Heart left ventricle (tissue), 16 donors: Measurements from ENCODE around the gene CHCHD3. TPM values are rescaled to one million over a fixed set of nuclear protein-coding genes. Genes with fewer than 3 reads are reported as not detected.
"Not testable (repeated sequence)": the region's sequence is repeated elsewhere in the genome, so short reads cannot be mapped to it uniquely, and the experiment has no call there.

Experiments
- ATAC-seq, 4 donors: fragments of 200-7000 bp; cut with Tn5 transposase; one replicate each; pipeline ENCODE4 v1.9.1; 2020 to 2022; ENCODE audit warnings: moderate library complexity in 4 of 4, mild to moderate bottlenecking in 3 of 4, moderate number of reproducible peaks in 1 of 4
- DNase-seq, 5 donors: peaks; one replicate each; pipeline ENCODE4 v3.0.0-alpha.2; 2020
- H3K27ac ChIP-seq, 12 donors: fragments of 200-600 bp; sonication (generic) in 4 of 12; one replicate each; pipeline versions ENCODE4 v1.5.0 to v1.8.0; 2016 to 2022; ENCODE audit warnings: mild to moderate bottlenecking in 2 of 12
- H3K27me3 ChIP-seq, 9 donors: fragments of 200-600 bp; sonication (generic) in 2 of 9; one replicate each; pipeline versions ENCODE4 v1.5.1 to v1.8.0; 2016 to 2022; ENCODE audit warnings: mild to moderate bottlenecking in 3 of 9
- H3K36me3 ChIP-seq, 9 donors: fragments of 200-600 bp; sonication (generic) in 2 of 9; one replicate each; pipeline versions ENCODE4 v1.5.0 to v1.8.0; 2018 to 2022; ENCODE audit warnings: mild to moderate bottlenecking in 2 of 9
- H3K4me1 ChIP-seq, 12 donors: fragments of 200-600 bp; sonication (generic) in 4 of 12; one replicate each; pipeline versions ENCODE4 v1.5.0 to v1.8.0; 2016 to 2022; ENCODE audit warnings: mild to moderate bottlenecking in 3 of 12
- H3K4me3 ChIP-seq, 12 donors: fragments of 200-600 bp; sonication (generic) in 4 of 12; one replicate each; pipeline versions ENCODE4 v1.5.0 to v1.8.0; 2017 to 2022; ENCODE audit warnings: mild to moderate bottlenecking in 9 of 12, moderate library complexity in 4 of 12
- H3K9me3 ChIP-seq, 12 donors: fragments of 200-600 bp; sonication (generic) in 4 of 12; one replicate each; pipeline versions ENCODE4 v1.5.0 to v1.8.0; 2016 to 2022; ENCODE audit warnings: mild to moderate bottlenecking in 1 of 12
- CTCF ChIP-seq, 12 donors: fragments of 200-600 bp; sonication (generic) in 4 of 12; IDR thresholded peaks; one replicate each; pipeline versions ENCODE4 v1.5.0 to v1.8.0; 2018 to 2022; ENCODE audit warnings: antibody characterized with exemption in 12 of 12, mild to moderate bottlenecking in 5 of 12
- POLR2A ChIP-seq, 2 donors: fragments of 450-650 bp; IDR thresholded peaks; one replicate each; pipeline ENCODE4 v1.6.1; 2017; ENCODE audit warnings: antibody characterized with exemption in 2 of 2, mild to moderate bottlenecking in 2 of 2, moderate library complexity in 2 of 2
- WGBS, 4 donors: extraction: QIAGEN DNeasy Blood & Tissue Kit in 2 of 4; methylation state at CpG; one replicate each; pipeline versions ENCODE4 v1.1.5 to v1.1.7; 2013 to 2018; 5-methylcytosine and 5-hydroxymethylcytosine counted together
- intact Hi-C, 10 donors: fragments of 100-400 bp; cut with DNase I; formaldehyde crosslinking; loops; one replicate each; pipeline versions ENCODE4 v1.11.1 to v1.14.2; 2022
- polyA plus RNA-seq, 2 donors: library from polyadenylated mRNA; stranded (reverse); fragments of 200-250 nt; gene quantifications; one replicate each; pipeline ENCODE4 v1.2.3, GENCODE V29; 2013
- total RNA-seq, 9 donors: library from RNA; depleted of rRNA in 2 of 9; stranded (reverse); fragments of >200 nt in 2 of 9; fragmentation: NEBNext Ultra II Directional in 3 of 9; extraction: Animal tissue kit (Norgen Biotek cat#: 25700) in 3 of 9; gene quantifications; one replicate each; pipeline versions ENCODE4 v1.1.0 to v1.2.4, GENCODE V29; 2016 to 2023
- donor health status: ischemic (EF 13 %, LVEDD 7.1; RV severe dilation, severe dysfunction).
- donor health status: healthy with polysubstance abuse.
- donor health status: DM: no; HTN: yes; CAD: no.
- donor health status: DM: no; HTN: no; CAD: no.
- donor health status: ischemic (EF 25% LVEDD 6.9; RV normal size, moderate dysfunction).
- donor health status: ischemic (EF 25% LVEDD 5.7; RV mildly dilated, moderate dysfunction).
- donor health status: healthy.
- donor health status: DM: yes; HTN: yes; CAD: no.
- donor health status: ischemic (EF 35%, LVEDD 5.7; RV mildly dilated, moderate dysfunction).
- donor health status: nonischemic (EF 11% LVEDD 7.7; RV severe dilation, severe dysfunction).
- donor health status: DM: yes; HTN: yes; CAD: no.
- donor health status: PGD.
- donor health status: ischemic (EF 29% LVEDD 5.4; RV normal size, mild dysfunction).
- donor health status: nonischemic (EF 23%, LVEDD 6.1; RV moderate dilation, normal function).

The CHCHD3 gene
- total and polyA plus RNA-seq, 11 donors = 92.9 to 197 (median 176) TPM

- intact Hi-C loops = no loop called here
- H3K4me3 ChIP-seq = no peak overlapping the region
- DNase-seq (no peak), ATAC-seq (no peak)
- 91 to 96% (median 93%) methylated on average over 2 of the region's 2 CpGs for WGBS, 4 donors
- no peak for TF ChIP-seq POLR2A (IDR thresholded peaks at IDR 0.05)
- no peak for TF ChIP-seq CTCF (IDR thresholded peaks at IDR 0.05)
- H3K36me3 ChIP-seq = peaks cover 0 to 9% (median 0%) of the 10 kb centered on the region in 9 donors
- H3K4me1 ChIP-seq = peaks cover 0 to 13% (median 0%) of the 10 kb centered on the region in 12 donors
- no peaks in the 10 kb centered on the region for H3K9me3 ChIP-seq
- H3K27ac ChIP-seq = no peak overlapping the region
- H3K27me3 ChIP-seq = no peaks in the 10 kb centered on the region
Observed at GRCh38 chr7:132915647-132916046, 166.2 kb downstream of the CHCHD3 start.

- Histone ChIP-seq H3K9me3 (no peaks in the 10 kb centered on the region), H3K36me3 (peaks cover 0 to 9% (median 0%) of the 10 kb centered on the region in 9 donors), H3K27me3 (no peaks in the 10 kb centered on the region), H3K27ac (no peak overlapping the region), H3K4me3 (no peak overlapping the region), H3K4me1 (peaks cover 0 to 28% (median 1%) of the 10 kb centered on the region in 12 donors)
- whole genome bisulfite sequencing, 4 donors = 35 to 57% (median 52%) methylated on average over 5 of the region's 5 CpGs
- DNase-seq (peak in 1 of 5 donors; percentile 39), ATAC-seq (peak in 3 of 4 donors; percentile 77 to 94 (median 93))
- intact Hi-C loops = no loop called here
- no peak for TF ChIP-seq CTCF (IDR thresholded peaks at IDR 0.05)
Observed at GRCh38 chr7:132910657-132911056, 171.2 kb downstream of the CHCHD3 start.

GRCh38 chr7:132907380-132907940 is 174.4 kb downstream of the CHCHD3 start:
- TF ChIP-seq CTCF (IDR thresholded peaks at IDR 0.05) (no peak), POLR2A (IDR thresholded peaks at IDR 0.05) (no peak)
- intact Hi-C loops = no loop called here
- H3K27me3 ChIP-seq = no peaks in the 10 kb centered on the region
- H3K4me3 ChIP-seq = no peak overlapping the region
- H3K27ac ChIP-seq = no peak overlapping the region
- no peaks in the 10 kb centered on the region for H3K9me3 ChIP-seq
- peaks cover 0 to 28% (median 1%) of the 10 kb centered on the region in 12 donors for H3K4me1 ChIP-seq
- WGBS, 4 donors = 51 to 57% (median 56%) methylated on average over 3 of the region's 3 CpGs
- no peak for DNase-seq
- H3K36me3 ChIP-seq = peaks cover 0 to 3% (median 0%) of the 10 kb centered on the region in 9 donors
- peak in 3 of 4 donors; percentile 34 to 70 (median 52) for ATAC-seq

- WGBS, 4 donors = 74 to 86% (median 78%) methylated on average over 7 of the region's 7 CpGs
- Histone ChIP-seq H3K4me3 (no peak overlapping the region), H3K27me3 (no peaks in the 10 kb centered on the region), H3K9me3 (no peaks in the 10 kb centered on the region), H3K36me3 (peaks cover 0 to 3% (median 0%) of the 10 kb centered on the region in 9 donors), H3K4me1 (peaks cover 0 to 28% (median 1%) of the 10 kb centered on the region in 12 donors), H3K27ac (no peak overlapping the region)
- TF ChIP-seq POLR2A (IDR thresholded peaks at IDR 0.05) = no peak
- TF ChIP-seq CTCF (IDR thresholded peaks at IDR 0.05) = no peak
- DNase-seq (no peak), ATAC-seq (no peak)
- intact Hi-C loops = no loop called here
Observed at GRCh38 chr7:132906193-132906835, 175.6 kb downstream of the CHCHD3 start.

GRCh38 chr7:132905136-132905535 is 176.8 kb downstream of the CHCHD3 start:
- H3K27ac ChIP-seq, H3K4me3 ChIP-seq, ATAC-seq, H3K9me3 ChIP-seq, DNase-seq, intact Hi-C loops, H3K27me3 ChIP-seq, H3K36me3 ChIP-seq: not testable (repeated sequence)
- WGBS, 4 donors = 91 to 97% (median 94%) methylated on average over 6 of the region's 6 CpGs
- H3K4me1 ChIP-seq = peaks cover 0 to 16% (median 0%) of the 10 kb centered on the region in 12 donors
